ENCODE results near the gene SLBP.

Gene SLBP

DNA sequence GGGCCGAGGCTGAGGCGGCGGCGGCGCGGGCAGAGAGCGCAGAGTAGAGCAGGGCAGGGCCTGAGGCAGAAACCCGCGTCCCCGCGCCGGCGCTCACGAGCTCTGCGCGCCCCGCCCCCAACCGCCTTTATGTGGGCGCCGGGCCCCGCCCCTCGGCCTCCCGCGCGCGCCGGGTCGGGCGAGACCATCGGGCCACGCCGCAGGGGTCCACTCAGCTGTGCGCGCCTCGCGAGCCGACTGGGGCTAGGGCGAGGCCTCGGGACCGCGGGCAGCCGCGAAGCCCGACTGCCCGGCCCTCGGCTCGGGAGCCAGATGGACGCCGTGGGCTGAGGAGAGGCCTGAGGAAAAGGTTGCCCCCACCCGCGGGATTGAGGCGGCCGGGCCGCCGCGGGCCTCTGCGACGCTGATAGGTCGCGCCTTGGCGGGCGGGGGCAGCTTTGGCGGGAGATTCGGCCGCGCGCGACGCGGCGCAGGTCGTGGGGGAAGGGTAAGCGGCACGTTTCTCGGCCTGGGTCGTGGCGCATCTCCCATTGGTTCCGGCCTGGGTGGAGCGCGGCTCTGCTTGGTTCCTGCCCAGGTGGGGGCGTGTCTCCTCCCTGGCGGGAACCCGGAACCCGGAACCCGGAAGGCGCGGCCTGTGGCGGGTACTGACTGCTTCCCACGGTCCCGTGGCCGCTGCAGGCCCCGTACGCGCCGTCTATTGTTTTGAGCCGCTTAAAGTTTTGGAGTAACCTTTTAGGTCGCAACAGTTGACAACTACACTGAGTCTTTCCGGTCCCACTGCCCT, at the start of gene SLBP:
SLBP (minus strand) TSS at position 104 of the 787 bp plus-strand sequence. CDS start 131 bp downstream, outside the sequence.
- DNase-seq (ENCODE audit: low read depth, low spot score), result peak; percentile 44

DNA sequence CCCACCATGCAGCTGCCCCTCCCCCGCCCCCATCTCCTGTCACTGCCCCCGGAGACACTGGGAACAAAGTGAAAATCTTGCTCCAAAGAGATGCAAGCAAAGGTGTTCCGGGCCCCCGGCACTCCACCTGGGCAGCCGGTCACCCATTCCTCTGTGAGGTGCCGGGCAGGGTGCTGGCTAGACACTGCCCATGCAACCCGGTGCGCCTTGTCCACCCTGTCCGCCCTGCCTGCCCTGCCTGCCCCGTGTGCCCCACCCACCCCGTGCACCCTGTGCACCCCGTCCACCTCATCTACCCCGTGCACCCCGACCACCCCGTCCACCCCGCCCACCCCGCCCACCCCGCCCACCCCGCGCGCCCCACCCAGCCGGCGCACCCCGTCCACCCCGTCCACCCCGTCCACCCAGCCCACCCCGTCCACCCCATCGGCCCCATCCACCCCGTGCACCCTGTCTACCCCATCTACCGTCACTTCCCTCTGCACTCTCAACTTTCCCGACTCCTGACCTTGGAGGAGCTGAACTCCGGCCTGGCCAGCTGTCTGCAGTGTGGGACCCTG, 49.1 kb upstream of the SLBP start:
- DNase-seq (ENCODE audit: low read depth, low spot score), result no peak

DNA sequence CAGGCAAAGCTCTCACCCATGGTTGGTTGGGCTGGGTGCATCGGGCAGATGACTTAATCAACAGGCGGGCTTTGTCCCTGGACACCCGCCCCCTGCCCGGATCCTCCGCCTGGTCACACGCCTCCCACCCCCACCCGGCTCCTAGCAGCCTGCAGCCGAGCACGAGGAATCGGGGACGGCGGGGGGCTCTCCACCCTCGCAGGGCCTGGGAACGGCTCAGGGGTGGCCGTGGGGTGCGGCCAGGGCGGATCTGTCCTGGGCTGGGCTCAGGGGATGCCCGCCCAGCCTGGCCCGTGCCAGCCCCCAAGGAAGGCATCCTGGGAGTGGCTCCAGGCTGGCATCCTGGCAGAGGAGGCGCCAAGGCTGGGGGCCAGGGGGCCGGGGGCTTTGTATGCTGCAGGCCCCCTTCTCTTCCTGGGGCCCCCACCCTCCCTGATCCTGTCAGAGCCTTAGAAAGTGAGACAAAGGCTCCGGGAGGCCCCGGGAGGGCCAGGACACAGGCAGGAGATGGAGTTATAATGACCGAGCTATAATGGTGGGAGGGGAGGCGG, 48.5 kb upstream of the SLBP start:
- DNase-seq (ENCODE audit: low read depth, low spot score), result no peak

DNA sequence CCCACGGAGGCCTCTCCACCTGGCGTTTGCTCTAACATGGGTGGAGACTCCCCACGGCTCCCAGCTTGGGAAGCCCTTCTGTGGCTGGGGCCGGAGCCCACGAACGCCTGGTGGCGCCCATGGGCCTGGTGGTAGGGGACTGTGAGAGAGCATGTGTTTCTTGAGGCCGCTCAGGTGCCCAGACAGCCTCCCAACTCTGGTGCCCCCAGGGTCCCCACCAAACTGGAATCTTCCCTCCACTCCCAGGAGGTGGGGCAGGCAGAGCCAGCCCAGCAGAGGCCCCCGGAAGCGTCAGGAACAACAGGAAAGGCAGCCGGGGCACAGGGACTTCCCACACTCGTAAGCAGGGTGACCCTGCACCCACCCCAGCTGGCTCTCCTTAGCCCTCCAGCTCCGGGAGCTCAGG, 47.7 kb upstream of the SLBP start:
- no peak for DNase-seq (ENCODE audit: low read depth, low spot score)

DNA sequence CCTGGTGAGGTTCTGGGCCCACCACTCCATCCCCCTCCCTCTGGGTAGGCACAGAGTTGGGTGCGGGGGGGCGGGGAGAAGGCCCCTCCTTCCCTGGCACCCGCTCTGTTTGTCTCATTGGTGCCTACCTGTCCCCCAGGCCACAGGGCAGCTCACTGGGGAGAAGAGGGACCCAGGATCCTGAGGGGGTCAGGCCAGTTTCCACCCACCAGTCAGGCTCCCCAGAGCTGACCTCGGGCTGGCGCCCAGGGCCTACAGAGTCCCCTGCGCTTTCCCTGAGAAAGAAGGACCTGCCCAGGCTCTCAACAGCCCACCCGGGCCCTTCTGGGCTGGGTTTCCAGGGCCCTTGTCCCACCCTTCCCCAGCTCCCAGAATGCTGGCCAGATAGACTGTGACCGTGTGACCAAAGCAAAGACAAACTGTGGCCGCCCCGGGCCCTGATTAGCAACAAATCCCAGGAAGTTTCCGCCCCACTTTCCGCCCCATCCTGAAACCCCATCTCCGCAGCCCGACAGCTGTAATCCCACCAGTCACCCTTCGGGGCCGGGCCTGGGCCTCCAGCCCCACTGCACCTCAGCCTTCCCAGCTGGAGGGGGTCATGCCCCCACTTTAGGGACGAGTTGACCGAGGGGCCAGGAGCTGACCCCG, 47.2 kb upstream of the SLBP start:
- no peak for DNase-seq (ENCODE audit: low read depth, low spot score)

DNA sequence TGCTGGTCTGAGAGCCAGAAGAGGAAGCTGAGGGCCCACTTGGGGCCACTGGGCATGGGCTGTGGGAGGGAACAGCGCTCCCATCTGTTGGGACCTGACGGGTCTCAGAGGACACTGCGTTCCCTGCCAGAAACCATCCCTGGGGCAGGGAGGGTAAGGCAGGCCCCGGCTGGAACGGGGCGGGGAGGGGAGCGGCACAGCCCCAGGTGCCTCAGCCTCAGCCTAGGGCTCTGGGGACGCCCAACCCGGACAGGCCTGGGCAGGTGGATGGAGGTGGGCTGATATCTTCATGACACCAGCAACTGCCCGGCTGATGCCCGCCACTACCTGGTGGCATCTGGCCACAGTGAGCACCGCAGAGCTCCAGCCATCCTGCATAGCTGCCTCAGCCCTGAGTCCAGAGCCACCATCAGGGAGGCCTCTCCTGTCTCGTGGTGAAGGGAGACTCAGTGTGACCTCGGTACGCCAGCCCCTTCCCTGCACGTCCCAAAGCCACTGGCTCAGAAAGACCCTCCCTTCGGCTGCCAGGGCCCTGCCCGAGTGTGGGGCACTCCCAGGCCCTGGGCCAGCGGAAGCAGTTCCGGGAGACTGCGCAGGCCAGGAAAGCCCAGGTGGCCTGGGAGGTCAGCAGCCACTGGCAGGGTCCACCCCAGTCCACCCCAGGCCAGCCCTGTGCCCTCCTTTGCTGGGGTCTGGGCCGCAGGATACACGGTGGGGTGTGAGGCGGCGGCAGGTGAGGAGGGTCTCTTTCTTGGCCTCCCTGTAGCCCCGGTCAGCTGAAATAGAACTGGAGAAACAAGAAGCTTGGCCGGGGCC, 46.4 kb upstream of the SLBP start:
- no peak for DNase-seq (ENCODE audit: low read depth, low spot score)

DNA sequence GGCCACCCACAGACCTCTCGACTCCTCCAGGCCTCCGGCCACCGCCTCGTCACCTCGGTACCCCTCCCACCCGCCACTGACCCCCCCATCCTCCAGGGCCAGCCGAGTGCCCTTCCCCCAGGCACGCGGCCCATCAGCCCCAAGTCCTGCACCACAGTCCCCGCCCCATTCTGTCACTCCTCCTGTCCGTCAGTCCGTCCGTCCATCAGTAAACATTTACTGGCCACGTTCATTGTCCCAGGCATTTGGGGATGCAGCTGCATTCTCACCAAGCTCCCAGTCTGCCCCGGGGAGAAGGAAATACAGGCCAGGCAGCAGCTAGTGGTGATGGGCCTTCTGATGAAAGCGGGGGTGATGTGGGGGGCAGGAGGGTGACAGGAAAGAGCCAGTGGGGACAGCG, 45.7 kb upstream of the SLBP start:
- DNase-seq (ENCODE audit: low read depth, low spot score), result no peak

DNA sequence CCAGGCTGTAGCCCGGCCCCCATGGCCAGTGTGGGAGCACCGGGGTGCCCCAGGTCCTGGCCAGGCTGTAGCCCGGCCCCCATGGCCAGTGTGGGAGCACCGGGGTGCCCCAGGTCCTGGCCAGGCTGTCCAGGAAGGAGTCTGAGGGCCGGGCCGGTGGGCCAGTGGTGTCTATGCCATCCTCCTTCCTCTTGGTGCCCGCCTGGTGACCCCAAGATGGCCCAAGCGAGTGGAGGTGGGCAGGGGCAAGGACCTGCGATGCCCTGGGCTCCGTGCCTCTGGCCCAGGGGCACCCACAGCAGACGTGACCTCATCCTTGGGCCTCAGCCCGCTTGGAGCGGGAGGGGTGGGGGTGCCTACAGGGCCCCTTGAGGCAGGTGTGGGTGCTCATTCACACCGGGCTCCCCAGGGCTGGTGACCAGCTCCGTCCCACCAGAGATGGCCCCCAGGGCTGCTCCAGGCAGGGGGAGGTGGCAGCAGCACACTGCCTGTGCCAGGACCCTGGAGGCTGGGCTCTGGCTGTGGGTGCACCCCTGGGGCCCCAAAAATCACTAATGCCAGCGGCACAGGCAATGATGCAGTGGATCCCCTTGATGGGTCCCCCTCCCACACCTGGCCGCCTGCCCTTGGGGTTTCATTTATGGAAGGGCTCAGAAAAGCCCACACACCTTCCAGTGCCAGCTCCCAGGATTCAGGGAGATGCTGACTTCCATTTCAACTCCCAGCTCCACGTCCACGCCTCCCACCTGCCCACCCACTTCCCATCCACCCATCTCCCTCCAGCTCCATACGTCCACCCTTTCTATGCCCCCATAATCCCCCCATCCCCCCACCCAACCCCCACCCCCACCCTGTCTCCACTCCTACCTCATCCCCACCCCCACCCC, 45.0 kb upstream of the SLBP start:
- no peak for DNase-seq (ENCODE audit: low read depth, low spot score)

DNA sequence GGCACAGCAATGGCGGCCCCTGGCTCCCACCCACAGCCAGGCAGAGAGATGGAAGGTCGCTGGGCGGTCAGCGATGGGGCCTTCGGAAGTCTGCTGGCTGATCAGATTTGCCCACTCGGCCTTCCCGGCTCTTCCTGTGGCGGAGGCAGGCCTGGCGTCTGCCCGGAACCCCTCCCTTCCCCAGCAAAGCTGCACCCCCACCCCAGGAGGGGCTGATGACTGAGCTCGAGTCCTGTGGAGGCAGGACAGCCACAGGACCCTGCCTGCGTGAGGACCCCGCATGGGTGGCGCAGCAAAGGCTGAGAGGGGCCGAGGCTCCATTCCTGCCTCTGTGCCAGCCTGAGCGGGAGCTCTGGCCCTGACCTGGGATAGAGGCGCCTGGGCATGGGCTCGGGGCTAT, 44.0 kb upstream of the SLBP start:
- no peak for DNase-seq (ENCODE audit: low read depth, low spot score)

DNA sequence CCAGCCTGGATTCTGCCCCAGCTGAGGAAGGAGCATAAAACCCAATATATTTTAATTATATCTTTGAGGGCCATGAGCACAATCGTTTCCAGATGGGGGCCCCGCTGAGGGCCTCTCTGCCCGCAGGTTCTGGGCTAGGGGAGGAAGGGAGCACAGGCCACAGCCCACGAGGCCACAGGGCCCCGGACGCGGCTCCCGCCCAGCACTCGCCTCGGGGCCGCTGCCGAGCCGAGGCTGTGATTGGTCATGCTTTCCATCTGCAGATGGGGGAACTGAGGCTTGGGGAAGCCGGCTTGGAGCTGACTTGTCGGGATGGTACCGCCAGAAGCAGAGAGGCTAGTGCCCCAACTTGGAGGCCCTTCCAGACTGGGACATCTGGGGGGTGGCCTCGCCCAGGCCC, 43.2 kb upstream of the SLBP start:
- DNase-seq (ENCODE audit: low read depth, low spot score), result no peak

DNA sequence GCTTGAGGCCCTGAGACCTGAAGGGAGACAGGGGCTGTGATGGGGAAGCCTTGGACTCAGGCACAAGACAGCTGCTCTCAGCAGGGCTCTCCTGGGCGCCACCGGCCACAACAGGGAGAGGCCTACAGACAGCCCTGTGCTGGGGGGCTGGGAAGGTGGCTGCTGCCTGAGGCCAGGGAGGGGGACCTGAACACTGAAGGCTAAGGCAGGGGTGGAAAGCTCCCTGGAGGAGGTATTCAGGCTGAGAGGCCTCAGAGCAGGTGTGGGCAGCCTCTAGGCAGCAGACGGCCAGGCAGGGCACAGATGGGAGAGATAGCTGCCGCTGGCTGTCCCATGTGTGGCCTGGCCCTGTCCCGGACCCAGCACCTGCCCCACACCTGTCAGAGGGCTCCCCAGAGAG, 42.2 kb upstream of the SLBP start:
- no peak for DNase-seq (ENCODE audit: low read depth, low spot score)

DNA sequence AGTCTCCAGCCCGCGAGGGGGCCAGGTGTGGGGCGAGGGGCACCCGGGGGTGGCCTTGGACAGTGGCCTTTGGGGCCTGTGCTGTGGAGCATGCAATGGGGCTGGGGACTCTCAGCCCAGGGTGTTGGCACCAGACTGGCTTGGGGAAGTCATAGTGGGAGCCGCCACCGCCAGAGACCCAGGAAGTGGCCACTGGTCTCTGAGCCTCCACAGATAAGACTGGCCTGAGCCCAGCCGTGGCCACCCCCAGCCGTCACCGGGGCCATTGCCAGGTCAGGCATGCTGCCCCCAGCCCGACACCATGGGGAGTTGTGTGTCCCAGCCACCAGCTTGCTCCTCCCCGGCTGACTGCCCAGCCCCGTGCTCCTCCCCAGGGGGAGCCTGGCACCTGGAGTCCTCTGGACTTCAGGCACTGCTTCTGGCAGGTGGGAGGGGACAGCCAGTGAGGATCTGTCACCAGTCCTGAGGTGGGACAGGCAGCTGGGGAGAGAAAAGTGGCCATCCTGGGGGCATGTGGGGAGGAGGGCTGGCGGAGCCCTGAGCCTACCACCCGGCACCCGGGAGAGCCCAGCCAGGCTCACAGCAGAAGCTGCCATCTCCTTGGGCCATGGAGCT, 41.7 kb upstream of the SLBP start:
- no peak for DNase-seq (ENCODE audit: low read depth, low spot score)

DNA sequence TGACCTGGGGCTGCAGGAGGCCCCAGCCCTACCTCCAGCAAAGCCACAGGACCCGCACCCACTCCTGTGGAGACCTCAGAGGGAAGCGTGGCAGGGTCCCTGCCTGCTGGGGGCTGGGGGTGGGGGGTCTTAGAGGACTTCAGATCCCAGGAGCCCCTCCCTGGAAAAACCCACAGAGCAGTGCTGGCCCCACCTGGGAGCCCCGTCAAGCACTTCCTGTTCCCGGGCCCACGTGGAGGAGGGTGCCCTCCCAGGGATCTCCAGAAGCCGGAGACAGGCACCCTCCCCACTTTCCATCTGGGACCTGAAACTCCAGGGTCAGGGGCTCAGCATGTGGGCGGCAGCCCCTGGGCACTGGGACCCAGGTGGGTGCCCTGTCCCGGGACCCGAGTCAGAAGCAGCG, 41.2 kb upstream of the SLBP start:
- DNase-seq (ENCODE audit: low read depth, low spot score), result no peak

DNA sequence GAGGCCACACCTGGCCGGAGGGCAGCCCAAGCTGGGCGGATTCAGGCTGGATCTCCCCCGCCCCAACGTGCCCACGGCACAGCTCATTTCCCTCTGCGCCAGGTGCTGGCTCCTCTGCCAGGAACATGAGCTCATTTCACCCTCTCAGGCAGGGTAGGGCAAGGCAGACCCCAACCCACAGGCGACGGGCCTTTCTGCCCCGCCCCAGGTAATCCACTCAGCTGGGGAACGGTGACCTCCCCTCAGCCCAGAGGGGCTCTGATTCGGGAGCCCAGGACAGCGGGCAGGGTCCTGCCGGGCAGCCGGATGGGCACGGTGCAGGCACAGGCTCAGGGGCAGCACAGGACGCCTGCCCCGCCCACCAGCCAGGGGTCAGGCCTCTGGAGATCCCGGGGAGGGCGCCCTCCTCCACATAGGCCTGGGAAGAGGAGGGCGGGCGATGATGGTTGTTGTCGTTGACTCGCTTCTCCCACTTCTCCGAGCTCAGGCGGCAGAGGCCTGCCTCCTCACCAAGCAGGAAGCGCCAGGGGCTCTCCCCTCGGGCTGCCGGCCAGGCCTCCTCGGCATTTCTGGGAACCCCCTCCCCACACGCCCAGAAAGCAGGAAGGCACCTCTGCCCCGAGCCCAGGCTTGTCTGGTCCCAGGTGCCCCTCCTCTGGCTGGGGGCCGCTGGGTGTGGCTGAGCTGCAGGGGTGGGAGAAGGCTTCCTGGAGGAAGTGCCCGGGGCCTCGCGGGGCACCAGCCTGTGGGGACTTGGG, 40.3 kb upstream of the SLBP start:
- DNase-seq (ENCODE audit: low read depth, low spot score), result no peak

DNA sequence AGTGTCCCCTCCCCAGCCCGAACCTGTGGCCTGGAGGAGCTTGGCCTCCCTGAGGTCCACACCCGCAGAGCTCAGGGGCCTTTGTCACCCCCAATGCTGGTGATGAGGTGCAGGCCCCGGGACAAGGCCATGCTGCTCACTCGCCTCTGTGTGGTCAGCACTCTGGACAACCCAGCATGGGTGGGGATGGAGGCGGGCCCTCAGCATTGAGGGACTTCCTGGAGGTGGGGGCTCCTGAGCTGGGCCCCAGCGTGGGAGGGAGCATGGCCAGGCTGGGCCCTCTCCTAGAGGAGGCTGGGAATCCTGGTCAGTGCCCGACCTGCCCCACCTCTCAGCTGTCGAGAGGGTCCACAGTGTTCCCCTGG, 39.8 kb upstream of the SLBP start:
- no peak for DNase-seq (ENCODE audit: low read depth, low spot score)

DNA sequence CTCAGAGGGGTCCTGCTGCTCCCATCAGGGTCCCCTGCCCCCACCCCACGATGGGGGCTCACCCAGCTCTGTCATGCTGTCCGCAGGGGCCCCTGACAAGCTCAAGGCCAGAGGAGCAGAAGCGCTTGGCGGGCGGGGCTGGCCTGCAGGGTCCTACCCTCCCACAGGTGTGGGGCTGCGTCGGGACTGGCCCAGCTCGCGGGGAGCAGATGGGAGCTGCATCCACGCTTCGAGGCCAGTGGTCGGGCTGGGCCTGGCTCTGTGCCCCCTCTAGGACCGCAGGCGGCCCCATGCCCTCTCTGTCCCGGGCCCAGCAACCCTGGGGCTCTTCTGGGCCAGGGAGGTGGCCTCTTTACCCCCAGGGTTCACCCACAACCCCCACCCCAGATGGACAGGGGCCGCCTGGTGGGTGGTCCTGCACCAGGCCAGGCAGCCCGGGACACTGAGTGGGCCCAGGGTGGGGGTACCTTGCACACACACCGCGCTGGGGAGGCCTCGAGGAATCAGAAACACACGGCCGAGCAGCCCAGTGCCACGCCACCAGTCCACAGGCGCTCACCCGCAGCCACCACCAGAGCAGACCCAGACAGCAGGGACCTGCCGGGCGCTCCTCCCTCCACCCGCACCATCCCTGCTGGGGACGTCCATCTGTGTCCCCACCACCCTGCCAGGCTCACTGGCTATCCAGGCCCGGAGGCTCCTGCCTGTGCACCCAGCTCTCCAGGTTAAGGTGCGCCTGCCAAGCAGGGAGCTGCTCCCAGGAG, 39.2 kb upstream of the SLBP start:
- no peak for DNase-seq (ENCODE audit: low read depth, low spot score)

DNA sequence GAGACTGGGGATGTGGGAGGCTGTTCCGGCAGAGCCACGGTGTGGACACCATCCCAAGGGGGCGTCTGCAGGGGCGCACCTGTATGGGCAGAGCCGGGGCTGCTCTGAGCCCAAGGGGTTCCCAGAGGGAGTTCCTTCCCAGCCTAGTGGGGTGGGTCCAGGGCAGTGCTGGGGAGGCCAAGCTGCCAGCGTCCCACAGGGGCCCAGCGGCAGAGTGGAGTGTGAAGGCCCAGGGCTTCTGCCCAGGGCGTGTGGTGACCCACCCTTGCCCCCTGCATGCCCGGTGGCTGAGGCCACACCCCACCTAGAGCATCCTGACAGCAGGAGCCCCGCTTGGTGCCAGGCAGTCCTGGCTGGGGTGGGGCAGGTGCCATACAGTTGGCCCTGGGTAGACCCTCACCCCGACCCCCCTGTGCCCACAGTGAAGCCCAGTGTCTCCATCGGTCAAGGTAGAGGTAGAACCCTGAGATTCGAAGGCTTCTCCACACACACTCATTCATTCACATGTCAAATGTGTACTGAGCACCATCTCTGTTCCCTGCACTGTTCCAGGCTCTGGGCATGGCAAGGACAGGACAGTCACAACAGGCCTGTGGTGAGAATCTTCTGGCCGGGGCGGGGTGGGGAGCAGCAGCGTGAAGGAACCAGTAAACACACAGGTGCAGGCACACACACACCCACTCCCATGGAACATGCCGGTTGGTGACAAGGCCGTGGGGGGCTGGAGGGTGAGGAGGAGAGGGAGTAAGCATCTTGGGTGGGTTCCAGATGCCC, 38.4 kb upstream of the SLBP start:
- no peak for DNase-seq (ENCODE audit: low read depth, low spot score)

DNA sequence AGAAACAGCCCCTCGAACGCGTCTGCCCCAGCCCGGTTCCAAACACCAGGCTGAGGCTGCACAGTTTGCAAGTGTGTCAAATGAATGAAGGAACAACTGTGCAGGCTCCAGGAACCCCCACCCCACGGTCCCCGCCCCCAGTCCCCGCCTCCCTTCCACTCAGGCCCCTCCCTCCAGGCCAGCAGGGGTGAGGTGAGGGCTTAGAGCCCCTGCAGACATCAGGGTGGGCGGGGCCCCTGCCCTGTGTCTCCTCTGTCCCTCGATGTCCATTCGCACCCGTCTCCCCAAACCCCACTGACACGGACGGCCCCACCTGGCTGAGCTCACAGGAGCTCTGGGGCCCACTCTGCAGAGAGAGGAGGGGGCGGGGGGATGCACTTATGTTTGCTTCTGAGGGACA, 37.7 kb upstream of the SLBP start:
- DNase-seq (ENCODE audit: low read depth, low spot score), result no peak
